Measurements from ENCODE around the gene VAV1.

VAV1 gene

DNA sequence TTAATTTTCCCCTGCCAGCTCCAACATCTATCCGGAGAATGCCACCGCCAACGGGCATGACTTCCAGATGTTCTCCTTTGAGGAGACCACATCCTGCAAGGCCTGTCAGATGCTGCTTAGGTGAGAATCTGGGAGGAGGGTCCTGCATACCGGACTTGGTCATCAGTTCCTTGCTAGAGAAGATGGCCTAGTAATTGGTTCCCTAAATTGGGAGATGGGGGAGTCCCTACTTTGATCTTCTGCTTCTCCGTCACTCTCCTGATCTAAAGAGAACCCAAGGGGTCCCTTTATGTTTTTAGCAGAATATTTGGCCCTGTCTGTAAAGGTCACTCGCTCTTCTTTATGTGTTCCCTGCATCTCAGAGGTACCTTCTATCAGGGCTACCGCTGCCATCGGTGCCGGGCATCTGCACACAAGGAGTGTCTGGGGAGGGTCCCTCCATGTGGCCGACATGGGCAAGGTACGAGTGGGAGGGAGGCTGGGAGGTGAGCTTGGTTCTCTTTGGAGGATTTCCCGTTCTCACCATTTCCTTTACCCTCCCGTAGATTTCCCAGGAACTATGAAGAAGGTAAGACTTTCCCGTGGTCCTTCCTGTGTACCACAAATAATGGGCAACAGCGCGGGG is 60.8 kb downstream of the VAV1 start:
- TF ChIP-seq TAF1 (IDR thresholded peaks at IDR 0.05; ENCODE audit: low read depth, low read length): no peak

GRCh38 chr19:6834433-6834832 is 61.9 kb downstream of the VAV1 start:
- FAIRE-seq (no peak), DNase-seq (ENCODE audit: insufficient read length, low spot score) (no peak)
- TF ChIP-seq POLR2AphosphoS5 (IDR thresholded peaks at IDR 0.05; ENCODE audit: low read depth, low read length): no peak
- no peak for TF ChIP-seq POLR2A (IDR thresholded peaks at IDR 0.05; ENCODE audit: low read depth, low read length)
- no peak for TF ChIP-seq SPI1 (IDR thresholded peaks at IDR 0.05; ENCODE audit: low read depth, low read length)
- no peak for TF ChIP-seq POU2F2 (IDR thresholded peaks at IDR 0.05; ENCODE audit: low read depth, low read length)
- TF ChIP-seq PAX5 (IDR thresholded peaks at IDR 0.05; ENCODE audit: insufficient read depth, low read length, severe bottlenecking): no peak
- TF ChIP-seq TAF1 (IDR thresholded peaks at IDR 0.05; ENCODE audit: low read depth, low read length): no peak

More for the DNA sequence above, 60.8 kb downstream of the VAV1 start:
- no peak for DNase-seq (ENCODE audit: insufficient read length, low spot score)
- no peak for FAIRE-seq

DNA sequence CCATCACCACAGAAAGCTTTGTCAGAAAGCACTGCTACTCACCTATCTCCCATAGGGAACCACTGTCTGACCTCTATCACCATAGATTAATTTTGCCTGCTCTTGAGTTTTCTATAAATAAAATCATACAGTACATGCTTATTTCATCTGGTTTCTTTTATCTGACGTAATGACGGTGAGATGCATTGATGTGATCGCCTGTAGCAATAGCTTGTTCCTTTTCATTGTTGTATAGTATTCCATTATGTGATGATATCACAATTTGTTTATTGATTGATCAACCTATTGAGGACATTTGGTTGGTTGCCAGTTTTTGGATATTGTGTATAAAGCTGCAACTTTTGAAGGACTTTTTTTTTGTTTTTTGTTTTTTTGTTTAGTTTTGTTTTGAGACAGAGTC is 63.0 kb downstream of the VAV1 start:
- DNase-seq (ENCODE audit: insufficient read length, low spot score) (no peak), FAIRE-seq (no peak)
- TF ChIP-seq POLR2A (IDR thresholded peaks at IDR 0.05; ENCODE audit: low read depth, low read length) (no peak), TAF1 (IDR thresholded peaks at IDR 0.05; ENCODE audit: low read depth, low read length) (no peak), SPI1 (IDR thresholded peaks at IDR 0.05; ENCODE audit: low read depth, low read length) (no peak)

- TF ChIP-seq POLR2AphosphoS5 (IDR thresholded peaks at IDR 0.05; ENCODE audit: low read depth, low read length): no peak
- no peak for TF ChIP-seq SPI1 (IDR thresholded peaks at IDR 0.05; ENCODE audit: low read depth, low read length)
- no peak for TF ChIP-seq POLR2A (IDR thresholded peaks at IDR 0.05; ENCODE audit: low read depth, low read length)
- TF ChIP-seq PAX5 (IDR thresholded peaks at IDR 0.05; ENCODE audit: insufficient read depth, low read length, severe bottlenecking): no peak
- FAIRE-seq (no peak), DNase-seq (ENCODE audit: insufficient read length, low spot score) (no peak)
Observed at GRCh38 chr19:6837525-6837924, 65.0 kb downstream of the VAV1 start.

DNA sequence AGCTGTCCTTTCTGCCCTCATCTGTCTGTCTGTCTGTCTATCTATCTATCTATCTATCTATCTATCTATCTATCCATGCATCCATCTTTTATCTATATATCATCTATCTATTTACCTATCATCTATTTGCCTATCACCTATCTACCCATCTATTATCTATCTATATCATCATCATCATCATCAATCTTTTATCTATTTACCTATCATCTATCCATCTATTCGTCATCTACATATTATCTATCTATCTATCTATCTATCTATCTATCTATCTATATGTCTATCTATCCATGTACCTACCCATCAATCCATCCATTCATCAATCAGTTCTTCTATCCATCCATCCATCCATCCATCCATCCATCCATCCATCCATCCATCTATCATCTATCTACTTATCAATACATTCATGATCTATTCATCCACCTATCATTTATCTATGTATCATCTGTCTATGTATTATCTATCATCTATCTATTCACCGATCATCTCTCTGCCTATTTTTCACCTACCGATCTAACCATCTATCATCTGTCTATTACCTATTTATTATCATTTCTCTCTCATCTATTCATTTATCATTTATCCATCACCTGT is 65.7 kb downstream of the VAV1 start:
- TF ChIP-seq POLR2AphosphoS5 (IDR thresholded peaks at IDR 0.05; ENCODE audit: low read depth, low read length): no peak
- TF ChIP-seq SPI1 (IDR thresholded peaks at IDR 0.05; ENCODE audit: low read depth, low read length): no peak
- TF ChIP-seq POLR2A (IDR thresholded peaks at IDR 0.05; ENCODE audit: low read depth, low read length): no peak
- TF ChIP-seq PAX5 (IDR thresholded peaks at IDR 0.05; ENCODE audit: insufficient read depth, low read length, severe bottlenecking): no peak
- TF ChIP-seq TAF1 (IDR thresholded peaks at IDR 0.05; ENCODE audit: low read depth, low read length): no peak
- no peak for TF ChIP-seq POU2F2 (IDR thresholded peaks at IDR 0.05; ENCODE audit: low read depth, low read length)
- DNase-seq (ENCODE audit: insufficient read length, low spot score) (no peak), FAIRE-seq (no peak)

GRCh38 chr19:6842871-6843607 is 70.5 kb downstream of the VAV1 start:
- TF ChIP-seq POLR2A (IDR thresholded peaks at IDR 0.05; ENCODE audit: low read depth, low read length): no peak
- no peak for TF ChIP-seq POU2F2 (IDR thresholded peaks at IDR 0.05; ENCODE audit: low read depth, low read length)
- TF ChIP-seq POLR2AphosphoS5 (IDR thresholded peaks at IDR 0.05; ENCODE audit: low read depth, low read length): no peak
- TF ChIP-seq SPI1 (IDR thresholded peaks at IDR 0.05; ENCODE audit: low read depth, low read length): no peak
- TF ChIP-seq TAF1 (IDR thresholded peaks at IDR 0.05; ENCODE audit: low read depth, low read length): no peak
- TF ChIP-seq PAX5 (IDR thresholded peaks at IDR 0.05; ENCODE audit: insufficient read depth, low read length, severe bottlenecking): no peak
- DNase-seq (ENCODE audit: insufficient read length, low spot score) (no peak), FAIRE-seq (no peak)

DNA sequence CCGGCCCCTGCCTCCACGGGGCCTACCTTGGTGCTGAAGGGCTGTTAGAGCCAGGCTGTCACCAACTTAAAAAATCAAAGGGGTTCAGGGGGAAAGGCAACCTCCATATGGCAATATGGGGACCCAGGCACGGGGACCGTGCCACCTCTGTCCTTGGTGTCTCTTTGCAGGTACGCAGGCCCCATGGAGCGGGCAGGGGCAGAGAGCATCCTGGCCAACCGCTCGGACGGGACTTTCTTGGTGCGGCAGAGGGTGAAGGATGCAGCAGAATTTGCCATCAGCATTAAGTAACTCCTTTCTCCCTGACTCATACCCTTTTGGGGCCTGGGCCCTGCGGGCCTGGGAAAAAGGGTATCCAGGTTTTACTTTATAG is 75.3 kb downstream of the VAV1 start:
- FAIRE-seq (no peak), DNase-seq (ENCODE audit: insufficient read length, low spot score) (no peak)
- TF ChIP-seq SPI1 (IDR thresholded peaks at IDR 0.05; ENCODE audit: low read depth, low read length): no peak

DNA sequence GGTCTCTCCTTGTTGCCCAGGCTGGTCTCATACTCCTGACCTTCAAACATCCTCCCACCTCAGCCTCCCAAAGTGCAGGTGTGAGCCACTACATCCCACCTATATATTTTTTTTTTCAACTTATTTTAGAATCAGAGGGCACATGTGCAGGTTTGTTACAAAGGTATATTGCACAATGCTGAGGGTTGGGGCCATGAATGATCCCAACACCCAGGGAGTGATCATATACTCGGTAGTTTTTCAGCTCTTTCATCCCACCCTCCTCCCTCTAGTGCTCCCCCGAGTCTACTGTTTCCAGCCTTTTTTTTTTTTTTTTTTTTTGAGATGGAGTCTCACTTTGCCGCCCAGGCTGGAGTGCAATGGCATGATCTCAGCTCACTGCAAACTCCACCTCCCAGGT is 76.5 kb downstream of the VAV1 start:
- FAIRE-seq: no peak
- TF ChIP-seq POLR2A (IDR thresholded peaks at IDR 0.05; ENCODE audit: low read depth, low read length): no peak
- no peak for TF ChIP-seq PAX5 (IDR thresholded peaks at IDR 0.05; ENCODE audit: insufficient read depth, low read length, severe bottlenecking)
- TF ChIP-seq TAF1 (IDR thresholded peaks at IDR 0.05; ENCODE audit: low read depth, low read length): no peak
- no peak for TF ChIP-seq POU2F2 (IDR thresholded peaks at IDR 0.05; ENCODE audit: low read depth, low read length)
- no peak for TF ChIP-seq POLR2AphosphoS5 (IDR thresholded peaks at IDR 0.05; ENCODE audit: low read depth, low read length)
- no peak for TF ChIP-seq SPI1 (IDR thresholded peaks at IDR 0.05; ENCODE audit: low read depth, low read length)
- DNase-seq (ENCODE audit: insufficient read length, low spot score): no peak

DNA sequence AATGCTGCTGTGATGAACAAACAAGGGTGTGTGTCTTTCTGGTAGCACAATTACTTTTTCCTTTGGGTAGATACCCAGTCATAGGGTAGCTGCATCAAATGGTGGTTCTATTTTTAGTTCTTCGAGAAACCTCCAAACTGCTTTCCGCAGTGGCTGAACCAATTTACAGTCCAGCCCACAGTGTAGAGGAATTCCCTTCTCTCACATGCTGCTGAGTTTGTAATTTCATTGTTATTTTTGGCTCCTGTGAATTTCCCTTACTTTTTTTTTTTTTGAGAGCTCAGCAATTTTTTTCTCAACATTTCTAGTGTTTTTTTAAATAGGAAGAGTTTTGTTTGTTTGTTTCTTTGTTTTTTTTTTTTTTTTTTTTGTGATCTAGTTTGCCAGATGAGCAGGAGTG is 77.4 kb downstream of the VAV1 start:
- no peak for TF ChIP-seq POU2F2 (IDR thresholded peaks at IDR 0.05; ENCODE audit: low read depth, low read length)
- TF ChIP-seq SPI1 (IDR thresholded peaks at IDR 0.05; ENCODE audit: low read depth, low read length): no peak
- no peak for TF ChIP-seq POLR2A (IDR thresholded peaks at IDR 0.05; ENCODE audit: low read depth, low read length)
- no peak for TF ChIP-seq POLR2AphosphoS5 (IDR thresholded peaks at IDR 0.05; ENCODE audit: low read depth, low read length)
- no peak for TF ChIP-seq PAX5 (IDR thresholded peaks at IDR 0.05; ENCODE audit: insufficient read depth, low read length, severe bottlenecking)
- TF ChIP-seq TAF1 (IDR thresholded peaks at IDR 0.05; ENCODE audit: low read depth, low read length): no peak
- DNase-seq (ENCODE audit: insufficient read length, low spot score) (no peak), FAIRE-seq (no peak)

DNA sequence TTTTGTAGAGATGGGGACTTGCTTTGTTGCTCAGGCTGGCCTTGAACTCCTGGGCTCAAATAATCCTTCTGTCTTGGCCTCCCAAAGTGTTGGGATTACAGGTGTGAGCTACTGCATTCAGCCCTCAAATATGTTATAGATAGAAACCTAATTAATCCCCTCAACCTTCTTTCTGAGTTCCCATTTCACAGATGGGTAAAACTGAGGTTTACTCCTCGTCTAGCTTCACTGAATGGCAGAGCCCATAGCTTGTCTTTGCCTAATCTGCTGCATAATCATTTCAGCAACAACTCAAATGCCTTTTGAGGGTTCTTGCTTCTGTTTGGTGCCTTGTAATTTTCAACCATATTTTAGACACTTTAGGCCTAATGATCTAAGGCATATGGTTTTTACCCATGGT is 78.9 kb downstream of the VAV1 start:
- FAIRE-seq (no peak), DNase-seq (ENCODE audit: insufficient read length, low spot score) (no peak)
- TF ChIP-seq POLR2A (IDR thresholded peaks at IDR 0.05; ENCODE audit: low read depth, low read length) (no peak), SPI1 (IDR thresholded peaks at IDR 0.05; ENCODE audit: low read depth, low read length) (no peak), POLR2AphosphoS5 (IDR thresholded peaks at IDR 0.05; ENCODE audit: low read depth, low read length) (no peak), POU2F2 (IDR thresholded peaks at IDR 0.05; ENCODE audit: low read depth, low read length) (no peak)

All from GM12891 (cell line).